WI38 (cell line): ENCODE data around the gene PDE4B.
"Not testable (repeated sequence)": the region's sequence is repeated elsewhere in the genome, so short reads cannot be mapped to it uniquely, and the experiment has no call there.

Experiments
- H3K4me3 ChIP-seq: 2 replicates; pipeline ENCODE4 v1.5.1; 2011; ENCODE audit warnings: low read depth, mild to moderate bottlenecking, control low read depth, low read length
- CTCF ChIP-seq: IDR thresholded peaks from 2 replicates; pipeline ENCODE4 v1.5.1; 2012; ENCODE audit warnings: low read depth, mild to moderate bottlenecking, control low read depth, low read length

Gene PDE4B

GRCh38 chr1:66124670-66125069 is 332.0 kb downstream of the PDE4B start:
- TF ChIP-seq CTCF, result no peak
- no peak overlapping the region for H3K4me3 ChIP-seq

- not testable (repeated sequence) for H3K4me3 ChIP-seq
These were observed 335.9 kb downstream of the PDE4B start for GRCh38 chr1:66128641-66129040.

- TF ChIP-seq CTCF, result no peak
- no peak overlapping the region for H3K4me3 ChIP-seq
These were observed 339.6 kb downstream of the PDE4B start for GRCh38 chr1:66132324-66132723.

GRCh38 chr1:66134004-66134403 is 341.3 kb downstream of the PDE4B start:
- no peak for TF ChIP-seq CTCF
- H3K4me3 ChIP-seq, result no peak overlapping the region

GRCh38 chr1:66135161-66135560 is 342.5 kb downstream of the PDE4B start:
- TF ChIP-seq CTCF, result no peak
- no peak overlapping the region for H3K4me3 ChIP-seq

- H3K4me3 ChIP-seq, result not testable (repeated sequence)
These were observed 343.7 kb downstream of the PDE4B start for GRCh38 chr1:66136423-66136822.

GRCh38 chr1:66137235-66137634 is 344.5 kb downstream of the PDE4B start:
- no peak for TF ChIP-seq CTCF
- H3K4me3 ChIP-seq, result no peak overlapping the region

GRCh38 chr1:66138613-66139012 is 345.9 kb downstream of the PDE4B start:
- no peak for TF ChIP-seq CTCF
- H3K4me3 ChIP-seq, result no peak overlapping the region

- H3K4me3 ChIP-seq, result no peak overlapping the region
- TF ChIP-seq CTCF, result no peak
These were observed 347.4 kb downstream of the PDE4B start for GRCh38 chr1:66140072-66140471.
